NB4 (cell line): Measurements from ENCODE around the gene PRF1.

ENCODE experiments used
- MYC ChIP-seq: IDR thresholded peaks from 2 replicates; pipeline ENCODE4 v1.6.1; 2011; ENCODE audit warnings: low read depth, low read length
- POLR2A ChIP-seq: IDR thresholded peaks from 2 replicates; pipeline ENCODE4 v1.6.1; 2011; ENCODE audit warnings: mild to moderate bottlenecking; ENCODE audit not compliant: insufficient read length; ENCODE audit errors: extremely low read depth
- TF ChIP-seq, protein P1 (sequence below): IDR thresholded peaks from 2 replicates; pipeline ENCODE4 v1.6.1; 2011; ENCODE audit warnings: low read depth, low read length
- TF ChIP-seq, protein P2 (sequence below): IDR thresholded peaks from one replicate; pipeline ENCODE4 v1.5.1; 2012; ENCODE audit warnings: low read depth, low read length

DNA sequence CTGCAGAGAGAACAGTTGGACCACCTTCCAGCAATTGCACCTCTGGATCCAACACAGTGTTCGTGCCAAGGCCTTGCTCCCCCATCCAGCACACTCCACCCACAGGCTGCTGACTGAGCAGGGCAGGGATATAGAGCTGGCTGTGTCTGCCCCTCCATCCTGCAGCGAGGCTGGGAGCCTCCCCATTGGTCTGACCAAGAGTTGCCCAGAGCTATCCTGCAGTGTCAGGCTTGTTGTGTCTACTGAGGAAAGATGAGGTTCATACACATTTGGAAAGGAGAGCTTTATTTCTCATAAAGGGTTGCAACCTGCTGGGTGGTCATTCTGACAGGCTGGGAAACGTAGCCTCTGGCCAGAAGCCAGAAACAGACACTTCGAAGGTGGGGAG lies 27.1 kb downstream of the PRF1 start:
- TF ChIP-seq POLR2A (no peak), MYC (no peak)
- TF ChIP-seq, protein P1, sequence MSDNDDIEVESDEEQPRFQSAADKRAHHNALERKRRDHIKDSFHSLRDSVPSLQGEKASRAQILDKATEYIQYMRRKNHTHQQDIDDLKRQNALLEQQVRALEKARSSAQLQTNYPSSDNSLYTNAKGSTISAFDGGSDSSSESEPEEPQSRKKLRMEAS = no peak
- TF ChIP-seq, protein P2, sequence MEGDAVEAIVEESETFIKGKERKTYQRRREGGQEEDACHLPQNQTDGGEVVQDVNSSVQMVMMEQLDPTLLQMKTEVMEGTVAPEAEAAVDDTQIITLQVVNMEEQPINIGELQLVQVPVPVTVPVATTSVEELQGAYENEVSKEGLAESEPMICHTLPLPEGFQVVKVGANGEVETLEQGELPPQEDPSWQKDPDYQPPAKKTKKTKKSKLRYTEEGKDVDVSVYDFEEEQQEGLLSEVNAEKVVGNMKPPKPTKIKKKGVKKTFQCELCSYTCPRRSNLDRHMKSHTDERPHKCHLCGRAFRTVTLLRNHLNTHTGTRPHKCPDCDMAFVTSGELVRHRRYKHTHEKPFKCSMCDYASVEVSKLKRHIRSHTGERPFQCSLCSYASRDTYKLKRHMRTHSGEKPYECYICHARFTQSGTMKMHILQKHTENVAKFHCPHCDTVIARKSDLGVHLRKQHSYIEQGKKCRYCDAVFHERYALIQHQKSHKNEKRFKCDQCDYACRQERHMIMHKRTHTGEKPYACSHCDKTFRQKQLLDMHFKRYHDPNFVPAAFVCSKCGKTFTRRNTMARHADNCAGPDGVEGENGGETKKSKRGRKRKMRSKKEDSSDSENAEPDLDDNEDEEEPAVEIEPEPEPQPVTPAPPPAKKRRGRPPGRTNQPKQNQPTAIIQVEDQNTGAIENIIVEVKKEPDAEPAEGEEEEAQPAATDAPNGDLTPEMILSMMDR = no peak
